ENCODE results near the gene ARHGEF12.

The ARHGEF12 gene

DNA sequence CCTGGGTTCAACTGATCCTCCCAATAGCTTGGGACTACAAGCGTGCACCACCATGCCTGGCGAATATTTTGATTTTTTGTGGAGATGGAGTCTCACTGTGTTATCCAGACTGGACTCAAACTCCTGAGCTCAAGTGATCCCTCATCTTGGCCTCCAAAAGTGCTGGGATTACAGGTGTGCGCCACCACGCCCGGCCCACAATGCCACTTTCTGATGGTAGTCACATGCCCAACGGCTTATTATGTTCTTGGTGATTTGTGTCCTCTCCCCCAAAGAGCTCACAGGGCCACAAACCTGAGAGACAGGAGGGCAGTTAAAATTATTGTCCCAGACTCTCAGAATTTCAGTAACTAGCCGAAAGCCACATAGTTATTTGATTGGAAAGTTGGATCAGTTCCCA lies 185.0 kb downstream of the ARHGEF12 start:
- DNase-seq, result no peak

DNA sequence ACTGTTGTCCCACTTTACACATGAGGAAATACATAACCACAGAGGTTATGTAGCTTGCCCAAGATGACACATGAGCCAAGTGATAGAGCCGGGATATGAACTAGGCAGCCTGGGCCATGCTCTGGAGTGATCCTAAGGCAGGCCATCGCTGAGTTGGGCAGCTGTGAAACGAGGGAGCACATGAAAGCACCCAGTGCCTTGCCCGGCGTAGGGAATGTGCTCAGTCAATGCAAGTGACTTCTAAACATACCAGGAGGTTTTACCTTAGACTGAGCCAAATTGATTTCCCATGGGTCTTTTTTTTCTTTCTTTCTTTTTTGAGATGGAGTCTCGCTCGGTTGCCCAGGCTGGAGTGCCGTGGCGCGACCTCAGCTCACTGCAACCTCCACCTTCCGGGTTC lies 185.8 kb downstream of the ARHGEF12 start:
- no peak for DNase-seq

DNA sequence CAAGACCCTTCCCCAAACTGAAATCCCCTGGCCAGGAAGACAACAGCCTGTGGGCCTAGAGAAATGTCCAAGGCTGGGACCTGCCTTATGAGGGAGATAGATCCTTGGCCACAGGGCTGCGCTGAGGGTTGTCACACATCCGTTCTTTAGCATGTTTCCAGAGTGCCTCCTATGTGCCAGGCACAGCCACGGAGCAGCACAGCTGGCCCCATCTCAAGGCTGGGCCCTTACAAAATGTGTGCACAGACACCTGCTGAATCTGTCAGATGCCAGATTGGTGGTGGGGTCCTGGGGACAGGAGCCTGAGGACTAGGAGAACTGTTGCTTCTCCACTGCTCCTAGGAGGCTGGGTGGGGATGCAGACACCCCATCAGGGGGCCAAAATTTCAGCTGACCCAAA lies 186.5 kb downstream of the ARHGEF12 start:
- no peak for DNase-seq

DNA sequence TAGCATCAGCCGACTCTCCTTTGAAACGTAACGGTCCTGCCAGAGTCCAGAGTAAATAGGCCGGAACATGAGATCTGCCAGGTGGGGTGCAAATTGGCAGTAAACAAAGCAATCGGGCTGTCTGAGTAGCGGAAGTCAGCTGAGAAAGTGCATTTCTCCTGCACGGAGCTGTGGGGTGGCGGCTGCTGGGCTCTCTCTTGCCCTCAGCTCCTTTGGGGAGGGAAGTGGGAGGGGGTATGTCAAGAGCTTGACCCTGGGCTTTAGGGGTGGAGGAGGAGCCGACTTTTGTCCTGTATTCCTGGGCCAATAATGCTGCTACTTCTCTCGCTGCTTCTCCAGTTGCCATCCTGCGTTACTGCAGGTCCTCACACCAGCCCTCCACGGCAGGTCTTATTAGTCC lies 187.0 kb downstream of the ARHGEF12 start:
- no peak for DNase-seq

DNA sequence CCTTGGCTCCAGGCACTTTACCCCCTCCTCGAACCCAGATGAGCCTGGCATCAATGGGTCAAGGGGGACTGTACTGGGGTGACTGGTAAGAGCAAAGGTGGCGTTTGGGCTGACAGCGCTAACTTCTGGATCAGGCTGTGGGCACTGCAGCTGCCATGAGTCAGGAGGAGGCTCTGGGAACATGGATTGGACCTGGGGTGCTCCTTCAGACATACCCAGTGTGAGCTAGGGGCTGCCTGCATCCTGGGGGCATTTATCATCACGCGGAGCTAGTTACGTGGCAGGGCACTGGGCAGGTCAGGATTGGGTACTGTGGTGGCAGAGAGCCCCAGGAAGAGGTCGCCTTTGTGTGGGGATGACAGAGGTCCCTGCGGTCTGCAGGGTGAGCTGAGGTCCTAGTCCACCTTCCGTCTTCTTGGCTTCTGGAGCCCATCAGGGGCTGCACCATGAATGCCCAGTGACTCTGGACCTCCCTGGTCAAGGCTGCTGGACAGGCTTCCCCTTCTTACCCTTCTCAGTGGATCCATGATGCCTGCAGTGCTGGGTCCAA lies 188.4 kb downstream of the ARHGEF12 start:
- no peak for DNase-seq

DNA sequence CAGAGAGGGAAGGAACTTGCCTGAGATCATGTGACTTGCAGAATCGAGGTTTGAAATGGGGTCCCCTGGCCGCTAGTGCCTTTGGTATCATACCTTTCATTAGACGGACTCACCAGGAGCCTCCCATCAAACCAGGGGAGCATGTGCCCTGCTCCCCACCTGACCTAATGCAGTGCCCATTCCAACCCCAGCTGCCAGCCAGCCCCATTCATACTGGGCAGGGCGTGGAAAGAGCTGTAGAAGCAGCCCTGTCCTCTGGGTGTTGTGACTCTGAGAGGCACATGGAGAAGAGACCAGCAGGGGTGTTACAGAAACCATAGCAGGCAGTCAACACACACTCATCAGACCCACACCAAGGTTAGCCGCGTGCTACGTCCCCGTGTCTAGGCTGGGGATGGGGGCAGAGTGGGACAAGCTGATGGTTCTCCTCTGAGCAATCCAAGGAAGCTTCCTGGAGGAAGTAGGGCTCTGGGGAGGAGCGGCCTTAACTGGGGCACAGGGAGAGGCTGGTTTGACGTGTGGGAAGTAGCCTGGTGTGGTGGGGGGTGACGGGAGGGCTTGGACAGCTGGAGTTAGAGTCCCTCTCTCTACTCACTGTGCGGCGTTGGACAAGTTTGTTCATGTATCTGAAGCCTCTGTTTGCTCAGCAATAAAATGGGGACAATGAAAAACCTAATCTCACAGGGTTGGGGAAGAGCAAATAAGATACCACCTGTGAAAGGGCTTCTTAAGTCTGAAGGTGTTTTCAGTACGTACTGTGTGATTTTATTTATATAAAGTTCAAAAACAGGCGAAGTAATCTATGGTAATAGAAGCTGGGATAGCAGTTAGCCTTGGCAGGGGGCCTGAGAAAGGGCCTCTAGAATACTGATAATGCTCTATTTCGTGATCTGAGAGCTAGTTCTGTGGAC lies 189.3 kb downstream of the ARHGEF12 start:
- DNase-seq, result no peak

DNA sequence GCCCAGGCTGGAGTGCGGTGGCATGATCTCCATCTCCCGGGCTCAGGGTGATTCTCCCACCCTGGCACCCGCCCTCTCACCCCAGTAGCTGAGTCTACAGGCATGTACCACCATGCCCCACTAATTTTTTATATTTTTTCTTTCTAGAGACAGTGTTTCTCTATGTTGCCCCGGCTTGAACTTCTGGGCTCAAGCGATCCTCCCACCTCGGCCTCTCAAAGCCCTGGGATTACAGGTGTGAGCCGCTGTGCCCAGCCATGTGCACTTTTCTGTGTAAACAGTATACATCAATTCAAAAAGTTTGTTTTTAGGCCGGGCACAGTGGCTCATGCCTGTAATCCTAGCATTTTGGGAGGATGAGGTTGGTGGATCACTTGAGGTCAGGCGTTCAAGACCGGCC lies 190.0 kb downstream of the ARHGEF12 start:
- no peak for DNase-seq

DNA sequence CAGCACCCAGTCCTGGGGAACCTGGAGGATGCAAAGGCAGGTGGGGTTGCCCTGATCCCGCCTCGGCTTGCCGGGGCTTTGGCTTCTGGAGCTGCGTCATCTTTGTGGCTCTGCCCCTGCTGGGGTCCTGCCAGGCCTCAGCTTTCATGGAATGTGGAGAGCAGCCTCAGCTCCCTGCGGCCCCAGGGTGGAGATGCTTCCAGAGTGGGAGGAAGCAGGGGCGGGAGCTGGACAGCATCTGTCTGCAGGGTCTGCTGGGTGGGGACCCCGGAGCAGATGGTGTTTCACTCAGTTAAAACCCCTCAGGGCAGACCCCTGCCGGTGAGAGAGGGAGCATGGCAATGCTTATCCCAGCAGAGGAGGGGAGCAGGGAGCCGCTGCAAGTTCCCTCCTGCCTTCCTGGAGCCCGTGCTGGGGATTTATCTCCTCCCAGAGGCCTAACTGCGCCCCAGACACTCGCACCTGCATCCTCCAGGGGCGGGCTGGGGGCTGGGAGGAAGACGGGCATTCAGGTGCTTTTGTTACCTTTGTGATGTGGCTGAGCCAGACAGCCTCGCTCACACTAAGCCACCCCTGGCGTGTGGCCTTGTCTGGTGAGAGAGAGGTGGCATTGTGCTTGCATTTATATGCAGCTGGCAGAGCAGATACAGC lies 191.0 kb downstream of the ARHGEF12 start:
- DNase-seq, result no peak

DNA sequence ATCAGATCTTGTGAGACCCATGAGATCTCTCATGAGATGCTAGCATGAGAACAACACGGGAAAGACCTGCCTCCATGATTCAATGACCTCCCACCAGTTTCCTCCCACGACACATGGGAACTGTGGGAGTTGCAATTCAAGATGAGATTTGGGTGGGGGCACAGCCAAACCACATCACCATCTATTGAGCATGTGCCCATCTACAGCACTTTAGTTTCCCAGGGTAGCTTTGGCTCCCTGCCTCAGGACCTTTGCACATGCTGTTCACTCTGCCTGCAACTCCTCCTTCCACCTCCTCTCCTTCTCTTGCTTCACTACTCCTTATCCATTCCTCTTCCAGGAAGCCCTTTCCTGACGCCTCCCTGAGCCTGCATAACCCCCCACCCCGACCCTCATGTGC lies 192.5 kb downstream of the ARHGEF12 start:
- DNase-seq, result no peak

DNA sequence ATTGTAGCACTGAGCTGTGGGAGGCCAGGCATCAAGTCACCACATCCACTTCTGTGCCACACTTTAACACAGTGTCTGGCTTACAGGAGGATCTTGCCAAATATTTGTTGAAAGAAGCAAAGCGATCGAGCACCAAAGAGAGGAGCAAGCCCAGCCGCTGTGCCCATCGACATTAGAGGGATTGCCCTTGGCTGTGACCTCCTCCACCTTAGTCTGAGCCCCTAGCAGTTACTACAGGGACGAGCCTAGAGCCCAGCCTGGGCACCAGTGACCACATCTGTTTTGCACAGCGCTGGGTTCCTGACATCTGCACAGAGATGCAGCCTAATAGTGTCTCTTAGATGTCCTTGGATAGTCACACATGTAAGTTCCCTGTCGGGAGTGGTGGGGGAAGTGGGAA lies 193.0 kb downstream of the ARHGEF12 start:
- DNase-seq, result no peak

DNA sequence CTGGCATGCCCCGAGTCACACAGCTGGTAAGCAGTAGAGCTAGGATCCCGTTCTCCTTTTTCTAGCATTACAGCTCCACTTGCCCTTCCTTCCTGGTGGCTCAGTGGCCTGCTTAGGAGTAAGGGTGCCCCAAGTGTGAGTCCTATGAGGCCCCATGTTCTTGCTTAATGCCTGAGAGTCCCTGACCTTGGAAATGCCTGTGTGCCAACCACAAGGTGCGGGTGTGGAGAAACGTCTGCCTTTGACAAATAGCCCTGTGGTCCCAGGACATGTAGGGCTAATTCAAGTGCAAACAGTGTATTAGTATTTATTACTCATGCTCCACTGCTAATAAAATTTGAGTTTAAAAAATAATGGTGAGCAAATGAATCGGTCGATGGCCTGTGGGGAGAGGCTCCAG lies 193.7 kb downstream of the ARHGEF12 start:
- no peak for DNase-seq

DNA sequence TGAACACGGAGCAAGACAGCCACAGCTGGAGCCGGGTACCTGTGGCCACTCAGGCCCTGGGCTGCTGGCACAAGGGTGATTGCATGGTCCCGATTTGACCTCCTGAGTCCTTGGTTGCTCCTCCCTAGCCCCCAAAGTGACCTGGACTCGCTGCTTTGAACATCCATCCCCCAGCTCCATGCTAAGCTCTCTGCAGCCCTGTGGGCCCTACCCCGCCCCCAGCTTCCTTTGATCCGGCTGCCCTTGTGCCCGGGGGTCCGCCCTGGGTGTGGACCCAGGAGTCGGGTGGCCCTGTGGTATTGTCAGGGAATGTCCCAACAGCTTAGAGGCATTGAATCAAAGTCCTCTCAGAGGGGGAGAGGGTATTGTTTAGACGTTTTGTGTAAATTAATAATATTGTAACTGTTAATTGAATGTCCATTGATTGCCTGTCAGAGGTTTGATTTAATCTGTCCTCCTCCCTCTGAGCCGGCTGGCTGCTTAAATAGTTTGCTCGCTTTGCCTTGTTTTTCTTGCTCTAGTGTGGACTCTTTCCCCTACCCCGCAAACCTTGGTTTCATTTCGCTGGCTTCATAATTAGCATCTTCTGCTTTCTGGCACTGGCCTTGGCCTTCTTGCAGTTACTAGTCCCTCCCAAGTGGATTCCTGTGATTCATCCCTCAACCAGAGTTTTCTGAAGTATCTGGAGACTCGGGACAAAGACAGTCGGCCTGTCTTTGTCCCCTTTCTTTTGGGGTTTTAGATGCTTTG lies 196.0 kb downstream of the ARHGEF12 start:
- no peak for DNase-seq

DNA sequence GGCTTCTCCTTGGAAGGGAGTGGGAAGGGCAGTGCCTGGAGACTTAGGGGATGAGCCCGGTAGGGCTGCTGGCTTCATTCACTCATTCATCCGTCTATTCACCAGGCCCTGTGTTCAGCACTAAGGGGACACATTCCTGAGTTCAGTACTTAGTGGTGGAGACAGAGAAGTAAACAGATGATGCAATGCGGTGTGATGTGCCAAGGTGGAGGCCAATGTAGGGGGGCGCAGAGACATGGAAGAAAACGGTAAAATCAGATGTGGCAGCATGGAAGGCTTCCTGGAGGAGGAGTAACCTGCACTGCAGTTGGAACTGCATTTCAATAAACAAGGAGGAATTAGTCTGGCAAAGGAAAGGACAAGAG lies 196.6 kb downstream of the ARHGEF12 start:
- DNase-seq, result no peak

DNA sequence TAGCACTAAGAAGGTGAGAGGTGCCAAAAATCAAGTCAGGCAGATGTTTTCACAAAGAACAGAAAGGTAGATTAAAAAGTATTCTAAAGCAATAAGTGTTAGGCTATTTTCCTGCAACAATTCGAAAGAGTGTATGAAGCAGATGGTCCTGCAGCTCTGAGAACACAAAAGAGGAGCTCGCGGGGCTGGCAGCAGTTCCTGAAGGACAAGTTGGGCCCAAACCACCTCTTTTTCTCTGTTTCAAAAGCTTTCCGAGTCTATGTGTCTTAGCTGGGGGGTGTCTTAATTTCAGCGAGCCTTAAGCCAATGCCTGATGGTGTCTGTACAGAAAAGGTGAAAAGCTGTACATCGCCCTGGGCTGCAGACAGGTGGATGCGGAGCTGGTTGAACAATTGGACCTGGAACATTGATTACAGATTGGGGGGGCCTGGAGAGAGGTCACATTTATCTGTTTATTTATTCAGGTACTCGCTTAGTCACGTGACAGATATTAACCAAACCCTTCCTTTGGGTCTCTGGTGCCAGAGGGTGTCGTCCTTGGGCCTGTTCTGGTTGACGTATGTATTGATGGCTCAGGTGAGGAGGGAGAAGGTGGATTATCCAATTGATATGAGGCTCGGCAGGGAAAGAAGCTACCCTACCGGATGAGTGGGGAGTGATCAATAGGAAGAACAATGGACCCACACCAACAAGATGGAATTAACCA lies 200.0 kb downstream of the ARHGEF12 start:
- DNase-seq, result no peak

DNA sequence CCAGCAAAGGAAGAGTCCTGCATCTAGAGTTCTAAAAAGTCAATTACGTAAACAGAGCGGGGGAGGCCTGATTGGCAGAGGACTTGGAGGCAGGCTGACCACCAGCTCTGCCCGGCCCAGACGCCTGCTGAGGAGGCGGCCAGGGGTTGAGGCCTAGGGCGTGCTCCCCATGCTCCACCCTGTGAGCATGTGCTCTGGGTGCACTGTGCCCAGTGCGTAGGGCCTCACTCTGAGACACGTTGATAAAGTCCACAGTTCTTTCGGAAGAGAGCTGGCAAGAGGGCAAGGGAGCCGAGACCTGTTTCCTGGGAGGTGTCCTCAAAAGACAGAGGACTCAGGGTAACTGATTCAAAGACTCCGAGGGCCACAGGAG lies 200.6 kb downstream of the ARHGEF12 start:
- DNase-seq, result no peak

DNA sequence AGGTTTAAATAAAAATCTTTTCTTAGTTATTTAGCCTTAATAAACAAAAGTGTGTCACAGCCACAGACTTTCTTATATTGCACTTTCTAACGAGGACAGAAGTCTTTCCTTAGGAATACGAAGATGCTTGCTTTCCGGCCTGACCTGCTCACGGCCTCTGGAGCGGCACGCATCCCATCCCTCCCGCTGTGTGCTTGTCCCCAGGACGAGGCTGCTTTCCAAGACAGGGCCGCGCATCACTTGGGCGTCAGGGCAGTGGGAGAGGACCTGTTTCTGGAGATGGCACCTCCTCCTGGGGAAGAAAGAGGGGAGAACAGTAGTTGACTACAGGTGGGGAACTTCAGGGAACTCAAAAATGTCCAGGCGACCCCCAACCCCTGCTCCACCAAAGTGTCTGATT lies 201.8 kb downstream of the ARHGEF12 start:
- no peak for DNase-seq

DNA sequence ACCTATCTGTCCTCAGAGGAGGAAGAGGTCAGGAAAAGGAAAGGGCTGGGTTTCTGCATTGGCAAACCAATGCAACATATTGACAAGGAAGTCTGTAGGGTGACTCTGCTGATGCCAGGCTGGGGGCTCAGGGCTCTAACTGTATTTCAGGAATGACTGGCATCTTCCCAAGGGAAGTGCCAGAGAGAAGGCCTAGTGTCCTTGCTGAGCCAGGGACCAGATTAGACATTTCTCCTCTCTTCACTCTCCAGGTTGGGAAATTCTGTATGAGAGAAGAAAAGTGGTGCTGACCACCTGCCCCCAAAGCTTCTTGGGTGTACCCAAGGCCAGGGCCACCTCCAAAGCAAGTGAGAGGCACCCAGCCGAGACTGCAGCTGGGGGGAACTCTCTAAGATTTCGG lies 202.5 kb downstream of the ARHGEF12 start:
- no peak for DNase-seq
